MCF 10A (cell line): ENCODE results near the gene PGM1. TPM values are rescaled to one million over a fixed set of nuclear protein-coding genes. Genes with fewer than 3 reads are reported as not detected.
"Not testable (repeated sequence)": the region's sequence is repeated elsewhere in the genome, so short reads cannot be mapped to it uniquely, and the experiment has no call there.

Experiments used
- BruUV-seq: library from RNA; stranded (reverse); fragments of 400-500 nt; replicated peaks from 2 replicates; lab custom pipeline; 2021; lab: Mats Ljungman, UMichigan
- CTCF ChIA-PET: fragments of 300-600 bp; sonication (Branson Sonifier 250); formaldehyde crosslinking; extraction: SDS; loops from one replicate; lab custom pipeline; 2021; ENCODE audit warnings: antibody characterized with exemption, inconsistent platforms; lab: Yijun Ruan, JAX
- POLR2A ChIA-PET: fragments of 300-600, 350-650 bp; sonication (Branson Sonifier 250); formaldehyde crosslinking; extraction: SDS; loops from one replicate; lab custom pipeline; 2020; ENCODE audit warnings: antibody characterized with exemption, inconsistent platforms; lab: Yijun Ruan, JAX
- DNase-seq: peaks from one replicate; pipeline ENCODE4 v3.0.0-alpha.2; 2018; ENCODE audit not compliant: unreplicated experiment
- H3K27ac Mint-ChIP-seq: one replicate; pipeline ENCODE4 v1.8.0; 2022; ENCODE audit warnings: mild to moderate bottlenecking, low read depth, mixed read lengths; ENCODE audit not compliant: unreplicated experiment
- H3K27me3 Mint-ChIP-seq: one replicate; pipeline ENCODE4 v1.8.0; 2022; ENCODE audit warnings: mixed read lengths; ENCODE audit not compliant: insufficient read depth, unreplicated experiment
- H3K36me3 Mint-ChIP-seq: one replicate; pipeline ENCODE4 v1.8.0; 2022; ENCODE audit warnings: mild to moderate bottlenecking, moderate library complexity, mixed read lengths; ENCODE audit not compliant: insufficient read depth, unreplicated experiment
- H3K4me1 Mint-ChIP-seq: one replicate; pipeline ENCODE4 v1.8.0; 2022; ENCODE audit warnings: mixed read lengths; ENCODE audit not compliant: insufficient read depth, unreplicated experiment
- H3K4me3 Mint-ChIP-seq: one replicate; pipeline ENCODE4 v1.8.0; 2022; ENCODE audit warnings: mild to moderate bottlenecking, moderate library complexity, mixed read lengths; ENCODE audit not compliant: unreplicated experiment
- H3K9me3 Mint-ChIP-seq: one replicate; pipeline ENCODE4 v1.8.0; 2022; ENCODE audit warnings: mixed read lengths; ENCODE audit not compliant: unreplicated experiment
- CTCF ChIP-seq: fragments of 200-600 bp; IDR thresholded peaks from one replicate; pipeline ENCODE4 v1.8.0; 2022; ENCODE audit warnings: antibody characterized with exemption, mild to moderate bottlenecking; ENCODE audit not compliant: unreplicated experiment
- intact Hi-C: fragments of 100-400 bp; cut with micrococcal nuclease; formaldehyde crosslinking; loops from 2 replicates; pipeline ENCODE4 v1.14.1; 2022
- total RNA-seq: library from RNA; stranded (reverse); gene quantifications from 2 replicates; pipeline ENCODE4 v1.2.3, GENCODE V29; 2022

The PGM1 gene
- total RNA-seq, 1 experiment from 2014 or later = 60.2 TPM

GRCh38 chr1:63559357-63559756 is 33.9 kb upstream of the PGM1 start:
- Mint-ChIP-seq H3K36me3 (peaks cover 4% of the 10 kb centered on the region), H3K4me1 (peaks cover 5% of the 10 kb centered on the region), H3K27ac (no peak overlapping the region), H3K4me3 (no peak overlapping the region), H3K27me3 (no peaks in the 10 kb centered on the region), H3K9me3 (no peaks in the 10 kb centered on the region)
- intact Hi-C loops = loop anchor here (5.0 kb wide), 1 partner anchor 688 kb away; no protein-coding TSS in a partner anchor
- CTCF ChIA-PET = interaction anchor here (0.6 to 1.8 kb wide), 5 partner anchors 11 to 687 kb away, joined by 4 to 9 read pairs (median 5); no protein-coding TSS in a partner anchor
- no TSS peak for BruUV-seq
- POLR2A ChIA-PET = interaction anchor here (1.8 kb wide), 1 partner anchor 33 kb away, joined by 4 read pairs; no protein-coding TSS in a partner anchor
- TF ChIP-seq CTCF = no peak
- DNase-seq = no peak

- DNase-seq = no peak
- POLR2A ChIA-PET = interaction anchor here (0.8 to 1.0 kb wide), 2 partner anchors 16 to 40 kb away, joined by 3 to 4 read pairs; no protein-coding TSS in a partner anchor
- no TSS peak for BruUV-seq
- peaks cover 16% of the 10 kb centered on the region for H3K36me3 Mint-ChIP-seq
- no peaks in the 10 kb centered on the region for H3K9me3 Mint-ChIP-seq
- no peak for TF ChIP-seq CTCF
- H3K27me3 Mint-ChIP-seq = no peaks in the 10 kb centered on the region
- no peak overlapping the region for H3K4me3 Mint-ChIP-seq
- intact Hi-C loops = no loop called here
- no peaks in the 10 kb centered on the region for H3K4me1 Mint-ChIP-seq
- H3K27ac Mint-ChIP-seq = no peak overlapping the region
- CTCF ChIA-PET = interaction anchor here (0.7 kb wide), 1 partner anchor 73 kb away, joined by 3 read pairs; no protein-coding TSS in a partner anchor
These were observed 29.5 kb upstream of the PGM1 start for GRCh38 chr1:63563745-63564144.

GRCh38 chr1:63569068-63569467 is 24.1 kb upstream of the PGM1 start:
- Mint-ChIP-seq H3K9me3 (no peaks in the 10 kb centered on the region), H3K4me1 (no peaks in the 10 kb centered on the region), H3K4me3 (no peak overlapping the region), H3K27ac (no peak overlapping the region), H3K27me3 (no peaks in the 10 kb centered on the region), H3K36me3 (peaks cover 15% of the 10 kb centered on the region)
- DNase-seq = no peak
- TF ChIP-seq CTCF = no peak
- ChIA-PET CTCF (interaction anchor here (4.6 kb wide), 1 partner anchor 12 kb away, joined by 22 read pairs; no protein-coding TSS in a partner anchor), POLR2A (interaction anchor here (1.8 kb wide), 1 partner anchor 25 kb away, joined by 7 read pairs; no protein-coding TSS in a partner anchor)
- intact Hi-C loops = no loop called here
- BruUV-seq = no TSS peak

GRCh38 chr1:63569640-63570316 is 23.4 kb upstream of the PGM1 start:
- no peak for DNase-seq
- no peak for TF ChIP-seq CTCF
- CTCF ChIA-PET = interaction anchor here (0.6 to 4.6 kb wide), 2 partner anchors 13 to 92 kb away, joined by 3 to 22 read pairs; no protein-coding TSS in a partner anchor
- H3K27me3 Mint-ChIP-seq = no peaks in the 10 kb centered on the region
- H3K27ac Mint-ChIP-seq = no peak overlapping the region
- H3K4me1 Mint-ChIP-seq = no peaks in the 10 kb centered on the region
- POLR2A ChIA-PET = interaction anchor here (1.2 kb wide), 1 partner anchor 22 kb away, joined by 3 read pairs; no protein-coding TSS in a partner anchor
- no peak overlapping the region for H3K4me3 Mint-ChIP-seq
- peaks cover 8% of the 10 kb centered on the region for H3K36me3 Mint-ChIP-seq
- BruUV-seq = no TSS peak
- no peaks in the 10 kb centered on the region for H3K9me3 Mint-ChIP-seq
- intact Hi-C loops = no loop called here

GRCh38 chr1:63572686-63573085 is 20.5 kb upstream of the PGM1 start:
- DNase-seq, H3K27me3 Mint-ChIP-seq, H3K27ac Mint-ChIP-seq, H3K36me3 Mint-ChIP-seq, H3K9me3 Mint-ChIP-seq, intact Hi-C loops, H3K4me3 Mint-ChIP-seq, H3K4me1 Mint-ChIP-seq, BruUV-seq: not testable (repeated sequence)
- ChIA-PET POLR2A (interaction anchor here (0.7 to 0.9 kb wide), 2 partner anchors 10 to 24 kb away, joined by 3 to 4 read pairs; no protein-coding TSS in a partner anchor), CTCF (interaction anchor here (1.7 to 1.9 kb wide), 2 partner anchors 15 to 672 kb away, joined by 5 to 6 read pairs; no protein-coding TSS in a partner anchor)

DNA sequence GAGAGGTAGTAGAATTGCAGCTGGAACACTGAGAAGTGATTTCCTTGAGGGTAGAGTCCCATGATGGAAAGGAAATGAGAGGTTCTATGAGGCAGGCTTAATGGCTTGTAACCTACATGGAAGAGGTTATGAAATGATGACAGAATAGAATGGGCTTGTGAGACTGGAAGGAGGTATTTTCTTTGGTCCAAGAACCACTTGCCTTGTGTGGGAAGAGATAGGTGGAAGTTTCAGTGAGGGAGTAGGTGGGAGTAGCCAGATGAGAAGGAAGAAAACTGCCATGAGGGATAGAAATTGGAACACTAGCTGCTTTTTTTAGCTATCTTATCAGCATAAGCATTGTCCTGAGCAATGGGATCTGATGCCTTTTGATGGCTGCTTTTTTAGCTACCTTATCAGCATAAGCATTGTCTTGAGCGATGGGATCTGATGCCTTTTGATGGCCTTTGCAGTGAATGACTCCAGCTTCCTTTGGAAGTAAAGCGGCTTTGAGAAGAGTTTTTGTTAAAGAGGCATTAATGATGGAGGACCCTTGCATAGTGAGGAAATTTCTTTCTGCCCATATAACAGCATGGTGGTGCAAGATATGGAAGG is 18.9 kb upstream of the PGM1 start:
- H3K4me1 Mint-ChIP-seq, H3K27me3 Mint-ChIP-seq, H3K4me3 Mint-ChIP-seq, intact Hi-C loops, H3K9me3 Mint-ChIP-seq, H3K36me3 Mint-ChIP-seq, DNase-seq, H3K27ac Mint-ChIP-seq, BruUV-seq: not testable (repeated sequence)
- POLR2A ChIA-PET = interaction anchor here (0.6 kb wide), 1 partner anchor 11 kb away, joined by 3 read pairs; no protein-coding TSS in a partner anchor
- CTCF ChIA-PET = interaction anchor here (0.6 to 2.8 kb wide), 9 partner anchors 16 to 673 kb away, joined by 3 to 12 read pairs (median 5); no protein-coding TSS in a partner anchor
